HL-60 (cell line): ENCODE data around the gene NUCB1.

Experiments
- GABPA ChIP-seq: IDR thresholded peaks from 2 replicates; pipeline ENCODE4 v1.6.1; 2012; ENCODE audit warnings: low read depth
- POLR2AphosphoS5 ChIP-seq: IDR thresholded peaks from 2 replicates; pipeline ENCODE4 v1.6.1; 2012; ENCODE audit warnings: low read depth
- SPI1 ChIP-seq: IDR thresholded peaks from 2 replicates; pipeline ENCODE4 v1.6.1; 2012; ENCODE audit warnings: low read depth, mild to moderate bottlenecking, borderline replicate concordance
- TF ChIP-seq, protein P1 (sequence below): IDR thresholded peaks from one replicate; pipeline ENCODE4 v1.5.1; 2011; ENCODE audit warnings: low read length, control low read depth, inconsistent platforms; ENCODE audit not compliant: insufficient read depth
- TF ChIP-seq, protein P2 (sequence below): IDR thresholded peaks from 2 replicates; pipeline ENCODE4 v1.6.1; 2012; ENCODE audit warnings: low read depth; ENCODE audit not compliant: insufficient replicate concordance

- TF ChIP-seq, protein P1, sequence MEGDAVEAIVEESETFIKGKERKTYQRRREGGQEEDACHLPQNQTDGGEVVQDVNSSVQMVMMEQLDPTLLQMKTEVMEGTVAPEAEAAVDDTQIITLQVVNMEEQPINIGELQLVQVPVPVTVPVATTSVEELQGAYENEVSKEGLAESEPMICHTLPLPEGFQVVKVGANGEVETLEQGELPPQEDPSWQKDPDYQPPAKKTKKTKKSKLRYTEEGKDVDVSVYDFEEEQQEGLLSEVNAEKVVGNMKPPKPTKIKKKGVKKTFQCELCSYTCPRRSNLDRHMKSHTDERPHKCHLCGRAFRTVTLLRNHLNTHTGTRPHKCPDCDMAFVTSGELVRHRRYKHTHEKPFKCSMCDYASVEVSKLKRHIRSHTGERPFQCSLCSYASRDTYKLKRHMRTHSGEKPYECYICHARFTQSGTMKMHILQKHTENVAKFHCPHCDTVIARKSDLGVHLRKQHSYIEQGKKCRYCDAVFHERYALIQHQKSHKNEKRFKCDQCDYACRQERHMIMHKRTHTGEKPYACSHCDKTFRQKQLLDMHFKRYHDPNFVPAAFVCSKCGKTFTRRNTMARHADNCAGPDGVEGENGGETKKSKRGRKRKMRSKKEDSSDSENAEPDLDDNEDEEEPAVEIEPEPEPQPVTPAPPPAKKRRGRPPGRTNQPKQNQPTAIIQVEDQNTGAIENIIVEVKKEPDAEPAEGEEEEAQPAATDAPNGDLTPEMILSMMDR: no peak
- TF ChIP-seq GABPA: no peak
- TF ChIP-seq, protein P2, sequence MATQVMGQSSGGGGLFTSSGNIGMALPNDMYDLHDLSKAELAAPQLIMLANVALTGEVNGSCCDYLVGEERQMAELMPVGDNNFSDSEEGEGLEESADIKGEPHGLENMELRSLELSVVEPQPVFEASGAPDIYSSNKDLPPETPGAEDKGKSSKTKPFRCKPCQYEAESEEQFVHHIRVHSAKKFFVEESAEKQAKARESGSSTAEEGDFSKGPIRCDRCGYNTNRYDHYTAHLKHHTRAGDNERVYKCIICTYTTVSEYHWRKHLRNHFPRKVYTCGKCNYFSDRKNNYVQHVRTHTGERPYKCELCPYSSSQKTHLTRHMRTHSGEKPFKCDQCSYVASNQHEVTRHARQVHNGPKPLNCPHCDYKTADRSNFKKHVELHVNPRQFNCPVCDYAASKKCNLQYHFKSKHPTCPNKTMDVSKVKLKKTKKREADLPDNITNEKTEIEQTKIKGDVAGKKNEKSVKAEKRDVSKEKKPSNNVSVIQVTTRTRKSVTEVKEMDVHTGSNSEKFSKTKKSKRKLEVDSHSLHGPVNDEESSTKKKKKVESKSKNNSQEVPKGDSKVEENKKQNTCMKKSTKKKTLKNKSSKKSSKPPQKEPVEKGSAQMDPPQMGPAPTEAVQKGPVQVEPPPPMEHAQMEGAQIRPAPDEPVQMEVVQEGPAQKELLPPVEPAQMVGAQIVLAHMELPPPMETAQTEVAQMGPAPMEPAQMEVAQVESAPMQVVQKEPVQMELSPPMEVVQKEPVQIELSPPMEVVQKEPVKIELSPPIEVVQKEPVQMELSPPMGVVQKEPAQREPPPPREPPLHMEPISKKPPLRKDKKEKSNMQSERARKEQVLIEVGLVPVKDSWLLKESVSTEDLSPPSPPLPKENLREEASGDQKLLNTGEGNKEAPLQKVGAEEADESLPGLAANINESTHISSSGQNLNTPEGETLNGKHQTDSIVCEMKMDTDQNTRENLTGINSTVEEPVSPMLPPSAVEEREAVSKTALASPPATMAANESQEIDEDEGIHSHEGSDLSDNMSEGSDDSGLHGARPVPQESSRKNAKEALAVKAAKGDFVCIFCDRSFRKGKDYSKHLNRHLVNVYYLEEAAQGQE: no peak
- TF ChIP-seq POLR2AphosphoS5: peak; percentile 6
- peak; percentile 83; the same call in 1 of the 2 replicates for TF ChIP-seq SPI1
Observed at GRCh38 chr19:48966541-48967345, 66.6 kb downstream of the NUCB1 start.
